Activated CD4-positive, alpha-beta memory T cell treated with anti-CD3 and anti-CD28 coated beads for 36 hours (primary cell): ENCODE results near the gene RPAP3. TPM values are rescaled to one million over a fixed set of nuclear protein-coding genes. Genes with fewer than 3 reads are reported as not detected.

Experiments used
- CTCF ChIA-PET: fragments of 350-600 bp; sonication (Branson Sonifier 250); formaldehyde crosslinking; loops from one replicate; lab custom pipeline; 2021; ENCODE audit warnings: antibody characterized with exemption, inconsistent platforms; lab: Charles Lee
- POLR2A ChIA-PET: fragments of 350-600 bp; sonication (Branson Sonifier 250); formaldehyde crosslinking; loops from one replicate; lab custom pipeline; 2021; ENCODE audit warnings: antibody characterized with exemption; lab: Charles Lee
- DNase-seq: peaks from one replicate; pipeline ENCODE4 v3.0.0-alpha.2; 2020
- H3K27ac Mint-ChIP-seq: one replicate; pipeline ENCODE4 v1.8.0; 2021; ENCODE audit warnings: mixed read lengths
- H3K27me3 Mint-ChIP-seq: one replicate; pipeline ENCODE4 v1.8.0; 2021; ENCODE audit warnings: mixed read lengths
- H3K36me3 Mint-ChIP-seq: one replicate; pipeline ENCODE4 v1.8.0; 2021; ENCODE audit warnings: mixed read lengths
- H3K4me1 Mint-ChIP-seq: one replicate; pipeline ENCODE4 v1.8.0; 2021; ENCODE audit warnings: low read depth, mixed read lengths
- H3K4me3 Mint-ChIP-seq: one replicate; pipeline ENCODE4 v1.8.0; 2021; ENCODE audit warnings: mild to moderate bottlenecking, mixed read lengths
- H3K9me3 Mint-ChIP-seq: one replicate; pipeline ENCODE4 v1.8.0; 2021; ENCODE audit warnings: mixed read lengths
- intact Hi-C: fragments of 100-400 bp; cut with micrococcal nuclease; formaldehyde crosslinking; loops from one replicate; pipeline ENCODE4 v1.15.1; 2023
- total RNA-seq, 2 experiments: library from RNA; stranded (reverse); gene quantifications; one replicate each; pipeline ENCODE4 v1.2.3, GENCODE V29; 2021

Gene RPAP3
- total RNA-seq, 2 experiments from 2014 or later = 49.4 to 50.2 TPM

GRCh38 chr12:47733142-47733541 lies 27.3 kb upstream of the RPAP3 start:
- H3K4me3 Mint-ChIP-seq = no peak overlapping the region
- ChIA-PET CTCF (interaction anchor here (1.8 to 15.9 kb wide), 3 partner anchors 9 to 40 kb away, joined by 8 to 837 read pairs (median 74); partner anchors contain the start of gene SLC48A1), POLR2A (interaction anchor here (1.3 kb wide), 1 partner anchor 36 kb away, joined by 3 read pairs; no protein-coding TSS in a partner anchor)
- H3K27ac Mint-ChIP-seq = no peak overlapping the region
- no peaks in the 10 kb centered on the region for H3K36me3 Mint-ChIP-seq
- no peaks in the 10 kb centered on the region for H3K9me3 Mint-ChIP-seq
- no peak for DNase-seq
- intact Hi-C loops = no loop called here
- H3K4me1 Mint-ChIP-seq = no peaks in the 10 kb centered on the region
- H3K27me3 Mint-ChIP-seq = no peaks in the 10 kb centered on the region

- no peaks in the 10 kb centered on the region for H3K9me3 Mint-ChIP-seq
- POLR2A ChIA-PET = no interaction called here
- no peaks in the 10 kb centered on the region for H3K27me3 Mint-ChIP-seq
- H3K27ac Mint-ChIP-seq = no peak overlapping the region
- intact Hi-C loops = no loop called here
- CTCF ChIA-PET = interaction anchor here (1.8 to 15.9 kb wide), 3 partner anchors 10 to 41 kb away, joined by 8 to 837 read pairs (median 74); partner anchors contain the start of gene SLC48A1
- no peaks in the 10 kb centered on the region for H3K36me3 Mint-ChIP-seq
- no peak overlapping the region for H3K4me3 Mint-ChIP-seq
- H3K4me1 Mint-ChIP-seq = no peaks in the 10 kb centered on the region
- no peak for DNase-seq
These were observed 26.7 kb upstream of the RPAP3 start for GRCh38 chr12:47732504-47732903.

- ChIA-PET CTCF (interaction anchor here (1.8 to 15.9 kb wide), 3 partner anchors 11 to 42 kb away, joined by 8 to 837 read pairs (median 74); partner anchors contain the start of gene SLC48A1), POLR2A (no interaction called here)
- Mint-ChIP-seq H3K4me3 (no peak overlapping the region), H3K4me1 (no peaks in the 10 kb centered on the region), H3K27me3 (no peaks in the 10 kb centered on the region), H3K36me3 (no peaks in the 10 kb centered on the region), H3K9me3 (no peaks in the 10 kb centered on the region), H3K27ac (no peak overlapping the region)
- DNase-seq = no peak
- intact Hi-C loops = no loop called here
These were observed 25.9 kb upstream of the RPAP3 start for GRCh38 chr12:47731723-47732122.

GRCh38 chr12:47730341-47730744 lies 24.5 kb upstream of the RPAP3 start:
- no peaks in the 10 kb centered on the region for H3K9me3 Mint-ChIP-seq
- no peaks in the 10 kb centered on the region for H3K36me3 Mint-ChIP-seq
- no peak overlapping the region for H3K4me3 Mint-ChIP-seq
- POLR2A ChIA-PET = no interaction called here
- DNase-seq = no peak
- no peaks in the 10 kb centered on the region for H3K4me1 Mint-ChIP-seq
- no peak overlapping the region for H3K27ac Mint-ChIP-seq
- CTCF ChIA-PET = interaction anchor here (6.8 to 15.9 kb wide), 2 partner anchors 12 to 43 kb away, joined by 74 to 837 read pairs; partner anchors contain the start of gene SLC48A1
- intact Hi-C loops = no loop called here
- no peaks in the 10 kb centered on the region for H3K27me3 Mint-ChIP-seq

GRCh38 chr12:47729233-47729632 lies 23.4 kb upstream of the RPAP3 start:
- no peak for DNase-seq
- ChIA-PET POLR2A (no interaction called here), CTCF (interaction anchor here (6.8 kb wide), 1 partner anchor 13 kb away, joined by 74 read pairs; no protein-coding TSS in a partner anchor)
- Mint-ChIP-seq H3K4me1 (no peaks in the 10 kb centered on the region), H3K36me3 (no peaks in the 10 kb centered on the region), H3K4me3 (no peak overlapping the region), H3K9me3 (no peaks in the 10 kb centered on the region), H3K27ac (no peak overlapping the region), H3K27me3 (no peaks in the 10 kb centered on the region)
- intact Hi-C loops = no loop called here

- POLR2A ChIA-PET = no interaction called here
- intact Hi-C loops = no loop called here
- DNase-seq = no peak
These were observed 20.1 kb upstream of the RPAP3 start for GRCh38 chr12:47725893-47726292.

GRCh38 chr12:47725091-47725772 lies 19.4 kb upstream of the RPAP3 start, which contains the start of gene ENDOU:
ENDOU (minus strand) TSS chr12:47725490; CDS start chr12:47725413, 77 bp downstream.
- no peaks in the 10 kb centered on the region for H3K27me3 Mint-ChIP-seq
- H3K27ac Mint-ChIP-seq = no peak within 1 kb of the TSS
- peaks cover 8% of the 10 kb centered on the region for H3K4me1 Mint-ChIP-seq
- DNase-seq = no peak
- CTCF ChIA-PET = interaction anchor here (1.0 to 3.9 kb wide), 4 partner anchors 9 to 113 kb away, joined by 3 to 44 read pairs (median 14); no protein-coding TSS in a partner anchor
- intact Hi-C loops = no loop called here
- POLR2A ChIA-PET = no interaction called here
- H3K36me3 Mint-ChIP-seq = peaks cover 2% of the 10 kb centered on the region
- H3K4me3 Mint-ChIP-seq = no peak within 1 kb of the TSS
- no peaks in the 10 kb centered on the region for H3K9me3 Mint-ChIP-seq

More at GRCh38 chr12:47725893-47726292, 20.1 kb upstream of the RPAP3 start:
- Mint-ChIP-seq H3K4me1 (peaks cover 7% of the 10 kb centered on the region), H3K27me3 (no peaks in the 10 kb centered on the region), H3K4me3 (no peak overlapping the region), H3K9me3 (no peaks in the 10 kb centered on the region), H3K36me3 (peaks cover 2% of the 10 kb centered on the region), H3K27ac (no peak overlapping the region)
- CTCF ChIA-PET = interaction anchor here (0.7 to 3.9 kb wide), 5 partner anchors 10 to 113 kb away, joined by 3 to 44 read pairs (median 13); no protein-coding TSS in a partner anchor

GRCh38 chr12:47722941-47723631 lies 17.3 kb upstream of the RPAP3 start:
- DNase-seq = no peak
- Mint-ChIP-seq H3K27ac (no peak overlapping the region), H3K4me3 (no peak overlapping the region), H3K36me3 (peaks cover 2% of the 10 kb centered on the region), H3K27me3 (no peaks in the 10 kb centered on the region), H3K4me1 (peaks cover 9% of the 10 kb centered on the region), H3K9me3 (no peaks in the 10 kb centered on the region)
- ChIA-PET POLR2A (no interaction called here), CTCF (interaction anchor here (0.8 to 3.5 kb wide), 6 partner anchors 8 to 115 kb away, joined by 3 to 13 read pairs (median 4); no protein-coding TSS in a partner anchor)
- intact Hi-C loops = no loop called here

- H3K9me3 Mint-ChIP-seq = no peaks in the 10 kb centered on the region
- ChIA-PET POLR2A (no interaction called here), CTCF (interaction anchor here (0.8 to 3.5 kb wide), 4 partner anchors 18 to 116 kb away, joined by 3 to 13 read pairs (median 5); no protein-coding TSS in a partner anchor)
- H3K4me1 Mint-ChIP-seq = peaks cover 17% of the 10 kb centered on the region
- H3K27me3 Mint-ChIP-seq = no peaks in the 10 kb centered on the region
- DNase-seq = no peak
- peaks cover 2% of the 10 kb centered on the region for H3K36me3 Mint-ChIP-seq
- H3K27ac Mint-ChIP-seq = no peak overlapping the region
- intact Hi-C loops = no loop called here
- no peak overlapping the region for H3K4me3 Mint-ChIP-seq
These were observed 16.5 kb upstream of the RPAP3 start for GRCh38 chr12:47722136-47722834.

GRCh38 chr12:47721431-47721973 lies 15.7 kb upstream of the RPAP3 start:
- intact Hi-C loops = no loop called here
- H3K4me1 Mint-ChIP-seq = peaks cover 20% of the 10 kb centered on the region
- H3K36me3 Mint-ChIP-seq = peaks cover 2% of the 10 kb centered on the region
- H3K27me3 Mint-ChIP-seq = no peaks in the 10 kb centered on the region
- no peak overlapping the region for H3K4me3 Mint-ChIP-seq
- no peak overlapping the region for H3K27ac Mint-ChIP-seq
- no peak for DNase-seq
- ChIA-PET POLR2A (no interaction called here), CTCF (interaction anchor here (1.8 kb wide), 1 partner anchor 45 kb away, joined by 6 read pairs; no protein-coding TSS in a partner anchor)
- H3K9me3 Mint-ChIP-seq = no peaks in the 10 kb centered on the region

GRCh38 chr12:47718531-47718930 lies 12.7 kb upstream of the RPAP3 start:
- no peak overlapping the region for H3K27ac Mint-ChIP-seq
- H3K27me3 Mint-ChIP-seq = no peaks in the 10 kb centered on the region
- CTCF ChIA-PET = interaction anchor here (1.2 to 7.4 kb wide), 7 partner anchors 18 to 120 kb away, joined by 3 to 117 read pairs (median 3); no protein-coding TSS in a partner anchor
- H3K4me3 Mint-ChIP-seq = no peak overlapping the region
- H3K36me3 Mint-ChIP-seq = peaks cover 2% of the 10 kb centered on the region
- POLR2A ChIA-PET = no interaction called here
- H3K4me1 Mint-ChIP-seq = peaks cover 24% of the 10 kb centered on the region
- no peaks in the 10 kb centered on the region for H3K9me3 Mint-ChIP-seq
- intact Hi-C loops = no loop called here
- DNase-seq = no peak
